Stomach (tissue), 4 donors: ENCODE results near the gene EEFSEC.

Experiments
- CTCF ChIP-seq, 7 experiments: fragments of 450-650 bp in 4 of 7; fragments of 200-600 bp in 3 of 7; sonication (generic) in 3 of 7; IDR thresholded peaks; one replicate each; pipeline ENCODE4 v1.5.1; 2016 to 2019; ENCODE audit warnings: antibody characterized with exemption in 7 of 7, control low read depth in 2 of 7, mild to moderate bottlenecking in 1 of 7
- POLR2A ChIP-seq, 4 donors: fragments of 450-650 bp; IDR thresholded peaks; one replicate each; pipeline ENCODE4 v1.6.1; 2016; ENCODE audit warnings: antibody characterized with exemption in 4 of 4, control low read depth in 2 of 4, mild to moderate bottlenecking in 1 of 4, moderate library complexity in 1 of 4
- POLR2AphosphoS5 ChIP-seq, 3 donors: sonication (generic); formaldehyde crosslinking; IDR thresholded peaks; one replicate each; pipeline ENCODE4 v1.6.1; 2016; ENCODE audit warnings: antibody characterized with exemption in 3 of 3

DNA sequence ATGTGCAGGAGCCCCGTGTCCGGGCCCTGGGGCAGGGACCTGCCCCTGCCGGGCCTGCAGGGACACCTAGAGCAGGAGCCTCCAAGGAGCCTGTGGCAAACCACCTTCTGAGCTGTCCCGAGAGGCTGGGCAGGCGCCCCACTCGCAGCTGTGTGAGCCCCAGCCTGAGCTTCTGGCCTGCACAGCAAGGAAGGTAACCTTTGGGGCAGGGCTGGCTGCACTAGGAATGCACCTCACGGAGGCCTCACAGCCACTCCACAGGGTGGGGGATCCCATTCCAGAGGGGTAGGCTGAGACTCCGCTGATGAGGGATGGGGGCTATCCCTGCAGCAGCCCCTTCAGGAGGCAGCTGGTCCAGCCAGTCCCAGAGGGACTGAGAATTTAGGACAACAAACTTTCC, 245.3 kb downstream of the EEFSEC start:
- TF ChIP-seq POLR2A (IDR thresholded peaks at IDR 0.05) (no peak), POLR2AphosphoS5 (IDR thresholded peaks at IDR 0.05) (no peak), CTCF (IDR thresholded peaks at IDR 0.05) (no peak)
